ENCODE data around the gene RASGEF1C. TPM values are rescaled to one million over a fixed set of nuclear protein-coding genes. Genes with fewer than 3 reads are reported as not detected.

The RASGEF1C gene
- total RNA-seq, 2 donors from 2014 or later: not detected

- no peak for TF ChIP-seq CTCF (IDR thresholded peaks at IDR 0.05)
- no peaks in the 10 kb centered on the region for H3K36me3 ChIP-seq
- ATAC-seq (ENCODE audit: insufficient number of reproducible peaks, low FRiP score, low read depth) (no peak), DNase-seq (ENCODE audit: low spot score) (no peak)
- no peak overlapping the region for H3K27ac ChIP-seq
- H3K4me3 ChIP-seq: no peak overlapping the region
- no peaks in the 10 kb centered on the region for H3K9me3 ChIP-seq
- peaks cover 5% of the 10 kb centered on the region for H3K27me3 ChIP-seq (replicated peaks; ENCODE audit: insufficient read depth)
- no peaks in the 10 kb centered on the region for H3K4me1 ChIP-seq (ENCODE audit: control insufficient read depth in 1 of 2, low read depth in 2 of 2)
These were observed 6.0 kb downstream of the RASGEF1C start for GRCh38 chr5:180202939-180203573.

- H3K4me3 ChIP-seq: no peak overlapping the region
- no peak overlapping the region for H3K27ac ChIP-seq
- TF ChIP-seq CTCF (IDR thresholded peaks at IDR 0.05): no peak
- H3K36me3 ChIP-seq: no peaks in the 10 kb centered on the region
- H3K9me3 ChIP-seq: no peaks in the 10 kb centered on the region
- ATAC-seq (ENCODE audit: insufficient number of reproducible peaks, low FRiP score, low read depth): no peak
- no peaks in the 10 kb centered on the region for H3K27me3 ChIP-seq (replicated peaks; ENCODE audit: insufficient read depth)
- DNase-seq (ENCODE audit: low spot score): no peak
- H3K4me1 ChIP-seq (ENCODE audit: control insufficient read depth in 1 of 2, low read depth in 2 of 2): no peaks in the 10 kb centered on the region
These were observed 7.7 kb downstream of the RASGEF1C start for GRCh38 chr5:180201051-180201987.

- Histone ChIP-seq H3K36me3 (no peaks in the 10 kb centered on the region), H3K27ac (no peak overlapping the region), H3K9me3 (no peaks in the 10 kb centered on the region), H3K4me3 (no peak overlapping the region), H3K4me1 (ENCODE audit: control insufficient read depth in 1 of 2, low read depth in 2 of 2) (no peaks in the 10 kb centered on the region), H3K27me3 (replicated peaks; ENCODE audit: insufficient read depth) (no peaks in the 10 kb centered on the region)
- no peak for ATAC-seq (ENCODE audit: insufficient number of reproducible peaks, low FRiP score, low read depth)
- DNase-seq (ENCODE audit: low spot score): no peak
- TF ChIP-seq CTCF (IDR thresholded peaks at IDR 0.05): no peak
These were observed 9.6 kb downstream of the RASGEF1C start for GRCh38 chr5:180199390-180199789.

GRCh38 chr5:180198208-180198607 is 10.8 kb downstream of the RASGEF1C start:
- H3K4me1 ChIP-seq (ENCODE audit: control insufficient read depth in 1 of 2, low read depth in 2 of 2): no peaks in the 10 kb centered on the region
- no peak for ATAC-seq (ENCODE audit: insufficient number of reproducible peaks, low FRiP score, low read depth)
- no peak overlapping the region for H3K4me3 ChIP-seq
- no peak overlapping the region for H3K27ac ChIP-seq
- H3K9me3 ChIP-seq: no peaks in the 10 kb centered on the region
- no peaks in the 10 kb centered on the region for H3K27me3 ChIP-seq (replicated peaks; ENCODE audit: insufficient read depth)
- no peak for TF ChIP-seq CTCF (IDR thresholded peaks at IDR 0.05)
- H3K36me3 ChIP-seq: no peaks in the 10 kb centered on the region
- no peak for DNase-seq (ENCODE audit: low spot score)

GRCh38 chr5:180197016-180197702 is 11.9 kb downstream of the RASGEF1C start:
- H3K4me3 ChIP-seq: no peak overlapping the region
- no peaks in the 10 kb centered on the region for H3K9me3 ChIP-seq
- no peaks in the 10 kb centered on the region for H3K27me3 ChIP-seq (replicated peaks; ENCODE audit: insufficient read depth)
- H3K27ac ChIP-seq: no peak overlapping the region
- H3K36me3 ChIP-seq: no peaks in the 10 kb centered on the region
- no peaks in the 10 kb centered on the region for H3K4me1 ChIP-seq (ENCODE audit: control insufficient read depth in 1 of 2, low read depth in 2 of 2)
- DNase-seq (ENCODE audit: low spot score) (no peak), ATAC-seq (ENCODE audit: insufficient number of reproducible peaks, low FRiP score, low read depth) (no peak)
- no peak for TF ChIP-seq CTCF (IDR thresholded peaks at IDR 0.05)
